Activated CD8-positive, alpha-beta memory T cell treated with anti-CD3 and anti-CD28 coated beads for 24 hours (primary cell): ENCODE results near the gene ZNF143.

Experiments used
- DNase-seq: peaks from one replicate; pipeline ENCODE4 v3.0.0-alpha.2; 2020

ZNF143 gene

GRCh38 chr11:9575260-9576240 lies 114.7 kb downstream of the ZNF143 start:
- no peak for DNase-seq

GRCh38 chr11:9576701-9577381 lies 116.0 kb downstream of the ZNF143 start:
- DNase-seq = no peak

GRCh38 chr11:9577556-9577955 lies 116.7 kb downstream of the ZNF143 start:
- no peak for DNase-seq
